ENCODE results near the gene RNF7. TPM values are rescaled to one million over a fixed set of nuclear protein-coding genes. Genes with fewer than 3 reads are reported as not detected.

Gene RNF7
- total and polyA plus RNA-seq, 2 of the 13 experiments (the other 11 are each of a cell fraction or from before 2014, with no cell fraction given) = 66.4 to 94.7 TPM

- BruUV-seq (replicated peaks) = no TSS peak
- H2AFZ ChIP-seq (ENCODE audit: low read length) = no peak overlapping the region
- no peaks in the 10 kb centered on the region for H3K9me3 ChIP-seq (ENCODE audit: low read length)
- 67% methylated on average over 4 of the region's 4 CpGs for WGBS (ENCODE audit: low lambda C conversion rate)
- in situ Hi-C loops (cut with HindIII; ENCODE audit: extremely low pct_ligation_motif_present, low pct_unique_long_range_greater_than_20kb) = no loop called here
- no peaks in the 10 kb centered on the region for H4K20me1 ChIP-seq (ENCODE audit: insufficient read depth, low read length)
- intact Hi-C loops (cut with micrococcal nuclease; ENCODE audit: unreplicated experiment) = no loop called here
- DNase-seq (ENCODE audit: low spot score) = no peak
- no peaks in the 10 kb centered on the region for H3K79me2 ChIP-seq (ENCODE audit: insufficient read depth, low read length)
- CTCF ChIA-PET (ENCODE audit: low intra/inter-chr PET ratio, low total read pairs) = no interaction called here
- FAIRE-seq = no peak
- no peak for ATAC-seq
- no peak overlapping the region for H3K4me2 ChIP-seq (ENCODE audit: low read depth, low read length)
- H3K36me3 ChIP-seq (replicated peaks in 1 of 2; ENCODE audit: control insufficient read depth in 1 of 2, insufficient read depth in 2 of 2, low read length in 2 of 2) = no peaks in the 10 kb centered on the region
- no peaks in the 10 kb centered on the region for H3K27me3 ChIP-seq (ENCODE audit: control insufficient read depth in 1 of 2, insufficient read depth in 2 of 2, low read length in 2 of 2)
- TF ChIP-seq CSRNP1 (CRISPR knock-in tag; IDR thresholded peaks at IDR 0.05) = no peak
- TF ChIP-seq ZNF562 (CRISPR knock-in tag; IDR thresholded peaks at IDR 0.05; ENCODE audit: borderline replicate concordance) = no peak
- TF ChIP-seq RXRA (CRISPR knock-in tag; IDR thresholded peaks at IDR 0.05) = no peak
- TF ChIP-seq TEF (CRISPR knock-in tag; IDR thresholded peaks at IDR 0.05) = no peak
- TF ChIP-seq HOXD1 (CRISPR knock-in tag; IDR thresholded peaks at IDR 0.05) = no peak
- TF ChIP-seq MAFF (IDR thresholded peaks at IDR 0.05; ENCODE audit: low read depth, low read length) = no peak
- TF ChIP-seq MXD4 (CRISPR knock-in tag; IDR thresholded peaks at IDR 0.05) = no peak
- TF ChIP-seq TFDP2 (CRISPR knock-in tag; IDR thresholded peaks at IDR 0.05) = no peak
- TF ChIP-seq, protein P1, sequence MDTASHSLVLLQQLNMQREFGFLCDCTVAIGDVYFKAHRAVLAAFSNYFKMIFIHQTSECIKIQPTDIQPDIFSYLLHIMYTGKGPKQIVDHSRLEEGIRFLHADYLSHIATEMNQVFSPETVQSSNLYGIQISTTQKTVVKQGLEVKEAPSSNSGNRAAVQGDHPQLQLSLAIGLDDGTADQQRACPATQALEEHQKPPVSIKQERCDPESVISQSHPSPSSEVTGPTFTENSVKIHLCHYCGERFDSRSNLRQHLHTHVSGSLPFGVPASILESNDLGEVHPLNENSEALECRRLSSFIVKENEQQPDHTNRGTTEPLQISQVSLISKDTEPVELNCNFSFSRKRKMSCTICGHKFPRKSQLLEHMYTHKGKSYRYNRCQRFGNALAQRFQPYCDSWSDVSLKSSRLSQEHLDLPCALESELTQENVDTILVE (CRISPR knock-in tag; IDR thresholded peaks at IDR 0.05) = no peak
- TF ChIP-seq DNMT1 (CRISPR knock-in tag; IDR thresholded peaks at IDR 0.05) = no peak
- no peak for TF ChIP-seq ZBTB7B (CRISPR knock-in tag; IDR thresholded peaks at IDR 0.05)
- TF ChIP-seq, protein P2, sequence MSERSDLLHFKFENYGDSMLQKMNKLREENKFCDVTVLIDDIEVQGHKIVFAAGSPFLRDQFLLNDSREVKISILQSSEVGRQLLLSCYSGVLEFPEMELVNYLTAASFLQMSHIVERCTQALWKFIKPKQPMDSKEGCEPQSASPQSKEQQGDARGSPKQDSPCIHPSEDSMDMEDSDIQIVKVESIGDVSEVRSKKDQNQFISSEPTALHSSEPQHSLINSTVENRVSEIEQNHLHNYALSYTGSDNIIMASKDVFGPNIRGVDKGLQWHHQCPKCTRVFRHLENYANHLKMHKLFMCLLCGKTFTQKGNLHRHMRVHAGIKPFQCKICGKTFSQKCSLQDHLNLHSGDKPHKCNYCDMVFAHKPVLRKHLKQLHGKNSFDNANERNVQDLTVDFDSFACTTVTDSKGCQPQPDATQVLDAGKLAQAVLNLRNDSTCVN (CRISPR knock-in tag; IDR thresholded peaks at IDR 0.05; ENCODE audit: borderline replicate concordance) = no peak
- TF ChIP-seq ZNF275 (CRISPR knock-in tag; IDR thresholded peaks at IDR 0.05; ENCODE audit: borderline replicate concordance) = no peak
- TF ChIP-seq NFE2 (CRISPR knock-in tag; IDR thresholded peaks at IDR 0.05) = no peak
- no peak for TF ChIP-seq ZNF350 (CRISPR knock-in tag; IDR thresholded peaks at IDR 0.05; ENCODE audit: borderline replicate concordance, low read depth)
- TF ChIP-seq FOXJ3 (CRISPR knock-in tag; IDR thresholded peaks at IDR 0.05; ENCODE audit: borderline replicate concordance) = no peak
- TF ChIP-seq ZMAT5 (CRISPR knock-in tag; IDR thresholded peaks at IDR 0.05; ENCODE audit: borderline replicate concordance, low read depth) = no peak
- H3K27ac ChIP-seq (ENCODE audit: extremely low read length, insufficient read depth, low read length) = no peak overlapping the region
- POLR2A ChIA-PET = no interaction called here
- peaks cover 7% of the 10 kb centered on the region; the same call in 1 of the 2 replicates for H3K4me1 ChIP-seq (ENCODE audit: insufficient read depth, low read length)
- H3K9ac ChIP-seq (ENCODE audit: insufficient read depth, low read depth, low read length) = no peak overlapping the region
- H3K4me3 ChIP-seq (replicated peaks in 1 of 3; ENCODE audit: insufficient read depth in 1 of 3, low read depth in 2 of 3, low read length in 3 of 3) = no peak overlapping the region
Observed at GRCh38 chr3:141790171-141790570, 52.1 kb downstream of the RNF7 start.
